CD8-positive, alpha-beta memory T cell (primary cell): ENCODE results near the gene CST4. TPM values are rescaled to one million over a fixed set of nuclear protein-coding genes. Genes with fewer than 3 reads are reported as not detected.

Experiments used
- CTCF ChIA-PET: fragments of 350-600 bp; sonication (Branson Sonifier 250); formaldehyde crosslinking; loops from one replicate; lab custom pipeline; 2021; ENCODE audit warnings: antibody characterized with exemption; lab: Charles Lee
- POLR2A ChIA-PET: fragments of 350-600 bp; sonication (Branson Sonifier 250); formaldehyde crosslinking; loops from one replicate; lab custom pipeline; 2021; ENCODE audit warnings: antibody characterized with exemption; lab: Charles Lee
- DNase-seq, 5 donors: peaks; one replicate each; pipeline versions ENCODE4 v3.0.0 to v3.0.0-alpha.2; 2020 to 2022; ENCODE audit warnings: mixed read lengths in 1 of 5
- H3K27ac ChIP-seq: one replicate; pipeline ENCODE4 v1.7.0; 2013; ENCODE audit warnings: low read depth, mild to moderate bottlenecking, low read length, moderate library complexity
- H3K27me3 ChIP-seq: 2 replicates; pipeline ENCODE4 v1.7.0; 2013; ENCODE audit warnings: low read length, mild to moderate bottlenecking; ENCODE audit not compliant: insufficient read depth, poor library complexity, severe bottlenecking
- H3K36me3 ChIP-seq: 2 replicates; pipeline ENCODE4 v1.7.0; 2013; ENCODE audit warnings: mild to moderate bottlenecking, low read length, moderate library complexity; ENCODE audit not compliant: insufficient read depth
- H3K4me1 ChIP-seq: 2 replicates; pipeline ENCODE4 v1.7.0; 2013; ENCODE audit warnings: mild to moderate bottlenecking, low read length, moderate library complexity; ENCODE audit not compliant: insufficient read depth
- H3K4me3 ChIP-seq: 2 replicates; pipeline ENCODE4 v1.7.0; 2013; ENCODE audit warnings: mild to moderate bottlenecking, low read length
- H3K9me3 ChIP-seq: 2 replicates; pipeline ENCODE4 v1.7.0; 2013; ENCODE audit warnings: mild to moderate bottlenecking, low read length
- H3K27ac Mint-ChIP-seq, 8 donors: one replicate each; pipeline ENCODE4 v1.8.0; 2020 to 2021; ENCODE audit warnings: mixed read lengths in 8 of 8, mild to moderate bottlenecking in 6 of 8, inconsistent platforms in 3 of 8, moderate library complexity in 3 of 8
- H3K27me3 Mint-ChIP-seq, 2 donors: one replicate each; pipeline ENCODE4 v1.8.0; 2020 to 2021; ENCODE audit warnings: mixed read lengths in 2 of 2, mild to moderate bottlenecking in 1 of 2, moderate library complexity in 1 of 2
- H3K36me3 Mint-ChIP-seq, 3 donors: one replicate each; pipeline ENCODE4 v1.8.0; 2020 to 2021; ENCODE audit warnings: mixed read lengths in 3 of 3, inconsistent platforms in 1 of 3, mild to moderate bottlenecking in 1 of 3
- H3K4me1 Mint-ChIP-seq, 3 donors: one replicate each; pipeline ENCODE4 v1.8.0; 2020 to 2021; ENCODE audit warnings: mixed read lengths in 3 of 3, inconsistent platforms in 1 of 3, mild to moderate bottlenecking in 1 of 3
- H3K4me3 Mint-ChIP-seq, 7 donors: one replicate each; pipeline ENCODE4 v1.8.0; 2020 to 2021; ENCODE audit warnings: mixed read lengths in 7 of 7, mild to moderate bottlenecking in 6 of 7, moderate library complexity in 4 of 7, inconsistent platforms in 2 of 7
- H3K9me3 Mint-ChIP-seq, 5 donors: one replicate each; pipeline ENCODE4 v1.8.0; 2020 to 2022; ENCODE audit warnings: mixed read lengths in 5 of 5, mild to moderate bottlenecking in 3 of 5, moderate library complexity in 2 of 5, inconsistent platforms in 1 of 5
- polyA plus RNA-seq: library from polyadenylated mRNA; unstranded; fragments of 300-500 nt; fragmentation: Illumina TruSeq; gene quantifications from one replicate; pipeline ENCODE4 v1.2.3, GENCODE V29; 2021
- total RNA-seq, 2 experiments: library from RNA; stranded (reverse); gene quantifications; one replicate each; pipeline ENCODE4 v1.2.3, GENCODE V29; 2021

Gene CST4
- total and polyA plus RNA-seq, 3 experiments from 2014 or later = not detected

GRCh38 chr20:23656372-23656771, 32.5 kb downstream of the CST4 start:
- Mint-ChIP-seq H3K9me3 (no peaks in the 10 kb centered on the region), H3K4me1 (no peaks in the 10 kb centered on the region), H3K4me3 (no peak overlapping the region), H3K27ac (no peak overlapping the region), H3K36me3 (no peaks in the 10 kb centered on the region), H3K27me3 (peaks cover 9 to 28% of the 10 kb centered on the region in 2 donors)
- Histone ChIP-seq H3K27me3 (no peaks in the 10 kb centered on the region), H3K36me3 (no peaks in the 10 kb centered on the region), H3K4me1 (no peaks in the 10 kb centered on the region), H3K4me3 (no peak overlapping the region), H3K9me3 (no peaks in the 10 kb centered on the region), H3K27ac (no peak overlapping the region)
- no peak for DNase-seq
- POLR2A ChIA-PET = no interaction called here
- CTCF ChIA-PET = no interaction called here

GRCh38 chr20:23655491-23656211, 33.2 kb downstream of the CST4 start:
- H3K27ac ChIP-seq = no peak overlapping the region

GRCh38 chr20:23654717-23655116, 34.1 kb downstream of the CST4 start:
- H3K9me3 ChIP-seq = no peaks in the 10 kb centered on the region
- H3K4me1 ChIP-seq = no peaks in the 10 kb centered on the region

More at GRCh38 chr20:23655491-23656211, 33.2 kb downstream of the CST4 start:
- H3K4me3 Mint-ChIP-seq = no peak overlapping the region
- ChIA-PET CTCF (no interaction called here), POLR2A (no interaction called here)
- Histone ChIP-seq H3K36me3 (no peaks in the 10 kb centered on the region), H3K4me3 (no peak overlapping the region), H3K9me3 (no peaks in the 10 kb centered on the region), H3K27me3 (no peaks in the 10 kb centered on the region), H3K4me1 (no peaks in the 10 kb centered on the region)
- peaks cover 9 to 28% of the 10 kb centered on the region in 2 donors for H3K27me3 Mint-ChIP-seq
- H3K27ac Mint-ChIP-seq = no peak overlapping the region
- no peaks in the 10 kb centered on the region for H3K9me3 Mint-ChIP-seq
- no peaks in the 10 kb centered on the region for H3K36me3 Mint-ChIP-seq
- no peaks in the 10 kb centered on the region for H3K4me1 Mint-ChIP-seq
- DNase-seq = no peak

GRCh38 chr20:23654000-23654399, 34.8 kb downstream of the CST4 start:
- ChIA-PET POLR2A (no interaction called here), CTCF (no interaction called here)
- Histone ChIP-seq H3K4me1 (no peaks in the 10 kb centered on the region), H3K9me3 (no peaks in the 10 kb centered on the region), H3K27me3 (no peaks in the 10 kb centered on the region), H3K4me3 (no peak overlapping the region), H3K36me3 (no peaks in the 10 kb centered on the region), H3K27ac (no peak overlapping the region)
- H3K9me3 Mint-ChIP-seq = no peaks in the 10 kb centered on the region
- H3K36me3 Mint-ChIP-seq = no peaks in the 10 kb centered on the region
- H3K27ac Mint-ChIP-seq = no peak overlapping the region
- peaks cover 9 to 28% of the 10 kb centered on the region in 2 donors for H3K27me3 Mint-ChIP-seq
- H3K4me1 Mint-ChIP-seq = no peaks in the 10 kb centered on the region
- H3K4me3 Mint-ChIP-seq = no peak overlapping the region
- DNase-seq = no peak

More at GRCh38 chr20:23654717-23655116, 34.1 kb downstream of the CST4 start:
- no peak overlapping the region for H3K27ac Mint-ChIP-seq
- Histone ChIP-seq H3K27me3 (no peaks in the 10 kb centered on the region), H3K4me3 (no peak overlapping the region), H3K36me3 (no peaks in the 10 kb centered on the region), H3K27ac (no peak overlapping the region)
- POLR2A ChIA-PET = no interaction called here
- DNase-seq = no peak
- H3K9me3 Mint-ChIP-seq = no peaks in the 10 kb centered on the region
- no peak overlapping the region for H3K4me3 Mint-ChIP-seq
- peaks cover 9 to 28% of the 10 kb centered on the region in 2 donors for H3K27me3 Mint-ChIP-seq
- CTCF ChIA-PET = no interaction called here
- no peaks in the 10 kb centered on the region for H3K36me3 Mint-ChIP-seq
- H3K4me1 Mint-ChIP-seq = no peaks in the 10 kb centered on the region

GRCh38 chr20:23653400-23653938, 35.4 kb downstream of the CST4 start:
- Histone ChIP-seq H3K36me3 (no peaks in the 10 kb centered on the region), H3K27me3 (no peaks in the 10 kb centered on the region), H3K4me1 (no peaks in the 10 kb centered on the region), H3K27ac (no peak overlapping the region), H3K9me3 (no peaks in the 10 kb centered on the region), H3K4me3 (no peak overlapping the region)
- POLR2A ChIA-PET = no interaction called here
- Mint-ChIP-seq H3K4me1 (no peaks in the 10 kb centered on the region), H3K27ac (peak overlapping the region in 1 of 8 donors; percentile 55), H3K36me3 (no peaks in the 10 kb centered on the region), H3K4me3 (no peak overlapping the region), H3K27me3 (peaks cover 9 to 28% of the 10 kb centered on the region in 2 donors), H3K9me3 (no peaks in the 10 kb centered on the region)
- CTCF ChIA-PET = no interaction called here
- no peak for DNase-seq

GRCh38 chr20:23652926-23653325, 35.9 kb downstream of the CST4 start:
- Mint-ChIP-seq H3K9me3 (no peaks in the 10 kb centered on the region), H3K27ac (no peak overlapping the region), H3K27me3 (peaks cover 9 to 28% of the 10 kb centered on the region in 2 donors), H3K4me3 (no peak overlapping the region), H3K36me3 (no peaks in the 10 kb centered on the region), H3K4me1 (no peaks in the 10 kb centered on the region)
- Histone ChIP-seq H3K27ac (no peak overlapping the region), H3K9me3 (no peaks in the 10 kb centered on the region), H3K27me3 (no peaks in the 10 kb centered on the region), H3K4me1 (no peaks in the 10 kb centered on the region), H3K36me3 (no peaks in the 10 kb centered on the region), H3K4me3 (no peak overlapping the region)
- no peak for DNase-seq
- ChIA-PET CTCF (no interaction called here), POLR2A (no interaction called here)

GRCh38 chr20:23652371-23652770, 36.5 kb downstream of the CST4 start:
- H3K4me1 Mint-ChIP-seq = no peaks in the 10 kb centered on the region
- no peak for DNase-seq
- no peaks in the 10 kb centered on the region for H3K9me3 Mint-ChIP-seq
- Histone ChIP-seq H3K4me3 (no peak overlapping the region), H3K27me3 (no peaks in the 10 kb centered on the region), H3K36me3 (no peaks in the 10 kb centered on the region), H3K9me3 (no peaks in the 10 kb centered on the region), H3K27ac (no peak overlapping the region), H3K4me1 (no peaks in the 10 kb centered on the region)
- POLR2A ChIA-PET = no interaction called here
- CTCF ChIA-PET = no interaction called here
- no peak overlapping the region for H3K27ac Mint-ChIP-seq
- H3K36me3 Mint-ChIP-seq = no peaks in the 10 kb centered on the region
- H3K27me3 Mint-ChIP-seq = peaks cover 9 to 28% of the 10 kb centered on the region in 2 donors
- no peak overlapping the region for H3K4me3 Mint-ChIP-seq

- Histone ChIP-seq H3K36me3 (no peaks in the 10 kb centered on the region), H3K4me1 (no peaks in the 10 kb centered on the region), H3K4me3 (no peak overlapping the region), H3K27me3 (no peaks in the 10 kb centered on the region), H3K27ac (no peak overlapping the region), H3K9me3 (no peaks in the 10 kb centered on the region)
- ChIA-PET CTCF (no interaction called here), POLR2A (no interaction called here)
- DNase-seq = no peak
- Mint-ChIP-seq H3K4me1 (no peaks in the 10 kb centered on the region), H3K27ac (no peak overlapping the region), H3K36me3 (no peaks in the 10 kb centered on the region), H3K27me3 (peaks cover 6 to 25% of the 10 kb centered on the region in 2 donors), H3K4me3 (no peak overlapping the region), H3K9me3 (no peaks in the 10 kb centered on the region)
Observed at GRCh38 chr20:23651117-23651516, 37.7 kb downstream of the CST4 start.
